Measurements from ENCODE around the gene CD151.

DNA sequence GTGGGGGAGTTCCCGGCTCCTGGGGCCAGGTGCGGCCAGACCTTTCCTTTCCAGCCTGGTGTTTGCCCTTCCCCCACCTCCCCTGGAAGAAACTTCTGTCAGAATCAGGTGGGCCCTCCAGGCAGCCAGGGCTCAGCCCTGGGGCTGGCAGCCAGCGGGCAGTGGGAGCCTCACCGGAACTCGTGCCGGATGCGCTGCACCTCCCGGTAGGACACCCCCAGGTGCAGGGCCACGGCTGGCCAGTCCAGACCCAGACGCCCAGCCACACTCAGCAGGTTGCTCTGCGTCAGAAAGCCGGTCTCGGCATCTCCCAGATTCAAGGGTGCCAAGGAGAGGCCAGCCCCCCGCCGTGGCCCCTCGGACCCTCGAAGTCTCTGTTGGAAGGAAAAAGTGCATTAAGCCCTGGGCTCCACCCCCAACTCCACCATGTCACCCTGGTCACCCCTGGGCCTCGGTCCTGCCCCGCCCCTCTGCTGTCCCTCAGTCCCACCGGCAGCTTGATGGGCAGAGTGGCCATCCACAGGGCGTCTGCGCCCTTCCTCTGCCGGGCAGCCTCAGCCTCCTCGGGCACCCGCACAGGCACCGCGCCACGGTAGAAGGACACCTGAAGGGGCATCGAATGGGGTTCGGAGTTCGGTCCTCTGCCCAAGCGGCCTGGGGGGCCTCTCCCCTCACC is 33.0 kb upstream of the CD151 start:
- TF ChIP-seq EZH2 (IDR thresholded peaks at IDR 0.05) (no peak), POLR2AphosphoS5 (IDR thresholded peaks at IDR 0.05; ENCODE audit: borderline replicate concordance, low read depth, low read length) (no peak)

Measured in SK-N-MC (cell line).